ENCODE measurements around the gene CA9.
A peak's percentile ranks its signal among the peaks of the same experiment; 100 is the strongest.
"Not testable (repeated sequence)": the region's sequence is repeated elsewhere in the genome, so short reads cannot be mapped to it uniquely, and the experiment has no call there.

Gene CA9

DNA sequence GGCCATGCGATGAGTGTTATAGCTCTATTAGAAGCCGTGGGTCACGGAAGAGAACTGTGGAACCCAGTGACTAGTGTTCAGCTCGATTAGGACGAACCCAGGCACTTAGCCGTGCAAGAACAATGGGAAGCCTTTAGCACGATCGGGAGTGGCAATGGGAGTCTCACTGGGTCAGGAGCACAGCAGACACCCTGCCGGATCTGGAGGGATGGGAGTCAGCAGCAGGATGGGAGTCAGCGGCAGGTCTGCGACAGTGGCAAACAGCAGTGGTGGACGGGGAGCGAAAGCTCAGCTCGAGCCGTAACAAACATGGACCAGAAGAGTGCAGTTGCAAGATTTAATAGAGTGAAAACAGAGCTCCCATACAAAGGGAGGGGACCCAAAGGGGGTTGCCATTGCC, 33.3 kb upstream of the CA9 start:
- not testable (repeated sequence) for H3K9ac ChIP-seq (ENCODE audit: low read depth, low read length); H3K27ac ChIP-seq (ENCODE audit: low read depth, low read length); H3K27me3 ChIP-seq (ENCODE audit: insufficient read depth, low read length); H3K36me3 ChIP-seq (ENCODE audit: insufficient read depth, low read length); H3K4me3 ChIP-seq (ENCODE audit: low read length); H3K4me1 ChIP-seq (ENCODE audit: insufficient read depth, low read length); H3K9me3 ChIP-seq (ENCODE audit: insufficient read depth, low read depth, low read length)
- WGBS: 93% methylated on average over 15 of the region's 15 CpGs

- H3K9me3 ChIP-seq (ENCODE audit: insufficient read depth, low read depth, low read length); H3K4me1 ChIP-seq (ENCODE audit: insufficient read depth, low read length); H3K27me3 ChIP-seq (ENCODE audit: insufficient read depth, low read length); H3K27ac ChIP-seq (ENCODE audit: low read depth, low read length); H3K9ac ChIP-seq (ENCODE audit: low read depth, low read length); H3K4me3 ChIP-seq (ENCODE audit: low read length); H3K36me3 ChIP-seq (ENCODE audit: insufficient read depth, low read length): not testable (repeated sequence)
- 93% methylated on average over 3 of the region's 3 CpGs for WGBS
These were observed 32.2 kb upstream of the CA9 start for GRCh38 chr9:35641478-35641877.

DNA sequence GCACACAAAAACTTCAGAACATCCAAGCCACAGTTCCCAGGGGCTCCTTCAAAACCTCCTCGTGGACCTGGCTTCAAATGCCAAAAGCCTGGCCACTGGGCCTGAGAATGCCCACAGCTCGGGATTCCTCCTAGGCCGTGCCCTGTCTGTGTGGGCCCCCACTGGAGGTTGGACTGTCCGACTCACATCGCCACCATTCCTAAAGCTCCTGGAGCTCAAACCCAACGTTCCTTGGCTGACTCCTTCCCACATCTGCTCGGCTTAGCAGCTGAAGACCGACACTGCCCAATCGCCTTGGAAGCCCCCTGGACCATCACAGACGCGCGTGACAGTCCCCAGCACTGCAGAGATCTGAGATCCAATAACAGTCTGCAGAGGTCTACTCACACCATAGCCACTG, 30.7 kb upstream of the CA9 start:
- H3K27ac ChIP-seq (ENCODE audit: low read depth, low read length): no peak overlapping the region
- H3K9ac ChIP-seq (ENCODE audit: low read depth, low read length): no peak overlapping the region
- H3K9me3 ChIP-seq (ENCODE audit: insufficient read depth, low read depth, low read length): no peaks in the 10 kb centered on the region
- H3K4me3 ChIP-seq (ENCODE audit: low read length): no peak overlapping the region
- peaks cover 3% of the 10 kb centered on the region; the same call in 1 of the 2 replicates for H3K4me1 ChIP-seq (ENCODE audit: insufficient read depth, low read length)
- 94% methylated on average over 12 of the region's 12 CpGs for WGBS
- H3K36me3 ChIP-seq (ENCODE audit: insufficient read depth, low read length): no peaks in the 10 kb centered on the region
- H3K27me3 ChIP-seq (ENCODE audit: insufficient read depth, low read length): 0 out of 2 replicates have a peak, but pooled peaks cover 3% of the 10 kb centered on the region

DNA sequence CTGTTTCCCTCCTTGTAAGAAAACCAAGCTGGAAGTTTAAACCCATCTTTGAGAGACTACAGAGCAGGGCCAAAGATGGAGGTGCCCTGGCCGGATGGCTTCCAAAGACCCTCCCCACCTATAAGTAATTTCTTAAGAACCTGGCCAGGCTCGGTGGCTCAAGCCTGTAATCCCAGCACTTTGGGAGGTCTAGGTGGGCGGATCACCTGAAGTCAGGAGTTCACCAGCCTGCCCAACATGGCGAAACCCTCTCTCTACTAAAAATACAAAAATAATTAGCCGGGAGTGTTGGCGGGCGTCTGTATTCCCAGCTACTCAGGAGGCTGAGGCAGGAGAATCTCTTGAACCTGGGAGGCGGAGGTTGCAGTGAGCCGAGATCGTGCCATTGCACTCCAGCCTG, 28.0 kb upstream of the CA9 start:
- Histone ChIP-seq H3K4me1 (ENCODE audit: insufficient read depth, low read length) (peaks cover 10% of the 10 kb centered on the region), H3K9ac (ENCODE audit: low read depth, low read length) (0 out of 2 replicates have a peak overlapping the region, but pooled peaks have one; percentile 51), H3K4me3 (ENCODE audit: low read length) (peak overlapping the region; percentile 82)
- not testable (repeated sequence) for H3K9me3 ChIP-seq (ENCODE audit: insufficient read depth, low read depth, low read length); H3K27ac ChIP-seq (ENCODE audit: low read depth, low read length); H3K27me3 ChIP-seq (ENCODE audit: insufficient read depth, low read length); H3K36me3 ChIP-seq (ENCODE audit: insufficient read depth, low read length)
- WGBS: 33% methylated on average over 10 of the region's 10 CpGs

GRCh38 chr9:35646153-35646532, 27.6 kb upstream of the CA9 start:
- Histone ChIP-seq H3K4me3 (ENCODE audit: low read length) (peak overlapping the region; percentile 82), H3K27me3 (ENCODE audit: insufficient read depth, low read length) (0 out of 2 replicates have a peak, but pooled peaks cover 3% of the 10 kb centered on the region), H3K4me1 (ENCODE audit: insufficient read depth, low read length) (peaks cover 14% of the 10 kb centered on the region), H3K9me3 (ENCODE audit: insufficient read depth, low read depth, low read length) (no peaks in the 10 kb centered on the region), H3K36me3 (ENCODE audit: insufficient read depth, low read length) (no peaks in the 10 kb centered on the region), H3K27ac (ENCODE audit: low read depth, low read length) (no peak overlapping the region), H3K9ac (ENCODE audit: low read depth, low read length) (peak overlapping the region; percentile 51)
- under 1% methylated on average over 11 of the region's 11 CpGs for WGBS

GRCh38 chr9:35646533-35647265, 27.0 kb upstream of the CA9 start:
- H3K4me1 ChIP-seq (ENCODE audit: insufficient read depth, low read length): peaks cover 16% of the 10 kb centered on the region
- H3K9me3 ChIP-seq (ENCODE audit: insufficient read depth, low read depth, low read length): no peaks in the 10 kb centered on the region
- WGBS: under 1% methylated on average over 58 of the region's 58 CpGs
- H3K4me3 ChIP-seq (ENCODE audit: low read length): peak overlapping the region; percentile 82
- H3K27ac ChIP-seq (ENCODE audit: low read depth, low read length): no peak overlapping the region
- 0 out of 2 replicates have a peak, but pooled peaks cover 3% of the 10 kb centered on the region for H3K27me3 ChIP-seq (ENCODE audit: insufficient read depth, low read length)
- peak overlapping the region; percentile 58 for H3K9ac ChIP-seq (ENCODE audit: low read depth, low read length)
- no peaks in the 10 kb centered on the region for H3K36me3 ChIP-seq (ENCODE audit: insufficient read depth, low read length)

DNA sequence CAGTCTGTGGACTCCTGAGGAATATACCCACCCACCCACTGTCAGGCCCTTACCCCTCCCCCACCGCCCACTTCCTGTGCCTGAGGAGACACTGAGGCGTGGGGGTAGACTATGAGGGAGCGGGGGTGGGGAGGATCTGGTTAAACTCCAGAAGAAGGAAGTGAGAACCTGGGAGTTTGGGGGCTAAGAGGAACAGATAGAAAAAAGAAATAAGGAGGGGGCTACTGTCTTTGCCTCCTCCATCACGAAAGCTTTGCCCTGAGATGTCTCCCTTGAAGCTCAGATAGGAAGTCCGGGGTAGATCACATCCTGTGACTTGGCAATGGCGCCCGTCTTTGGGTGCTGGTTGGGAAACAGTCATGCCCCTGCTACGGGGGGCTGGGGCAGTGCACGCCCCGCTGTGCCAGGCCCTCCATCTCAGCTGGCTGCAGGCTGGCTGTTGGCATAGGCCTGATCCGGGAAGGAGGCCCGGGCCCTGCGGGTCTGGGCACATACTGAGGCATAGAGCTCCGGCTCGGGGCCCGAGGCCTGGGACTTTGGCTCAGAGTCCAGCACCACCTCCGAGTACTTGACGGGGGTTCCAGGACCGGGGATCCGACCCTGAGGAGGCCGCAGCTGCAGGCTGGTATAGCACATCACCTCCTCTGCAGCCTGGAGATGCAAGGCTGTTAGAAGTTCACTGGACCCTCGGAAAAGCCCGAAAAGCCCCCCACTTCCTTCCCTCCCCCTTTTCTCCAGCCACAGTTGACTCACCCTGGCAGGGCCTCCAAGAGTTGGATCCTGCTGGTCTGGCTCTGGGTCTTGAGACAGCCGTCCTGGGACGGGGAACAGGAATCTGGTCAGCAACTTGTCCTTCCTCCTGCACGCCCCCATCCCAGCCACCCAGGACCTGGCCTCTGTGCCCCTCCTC, 24.0 kb upstream of the CA9 start:
- 89% methylated on average over 25 of the region's 26 CpGs for WGBS
- no peak overlapping the region for H3K27ac ChIP-seq (ENCODE audit: low read depth, low read length)
- no peak overlapping the region for H3K4me3 ChIP-seq (ENCODE audit: low read length)
- 0 out of 2 replicates have a peak, but pooled peaks cover 3% of the 10 kb centered on the region for H3K27me3 ChIP-seq (ENCODE audit: insufficient read depth, low read length)
- H3K9ac ChIP-seq (ENCODE audit: low read depth, low read length): no peak overlapping the region
- H3K9me3 ChIP-seq (ENCODE audit: insufficient read depth, low read depth, low read length): no peaks in the 10 kb centered on the region
- no peaks in the 10 kb centered on the region for H3K36me3 ChIP-seq (ENCODE audit: insufficient read depth, low read length)
- H3K4me1 ChIP-seq (ENCODE audit: insufficient read depth, low read length): peaks cover 16% of the 10 kb centered on the region

GRCh38 chr9:35650341-35651158, 23.2 kb upstream of the CA9 start, which contains the start of gene SIT1:
SIT1 (minus strand) TSS chr9:35650931; CDS start chr9:35650853, 78 bp downstream.
- H3K4me1 ChIP-seq (ENCODE audit: insufficient read depth, low read length): peaks cover 15% of the 10 kb centered on the region
- H3K27ac ChIP-seq (ENCODE audit: low read depth, low read length): no peak within 1 kb of the TSS
- no peaks in the 10 kb centered on the region for H3K36me3 ChIP-seq (ENCODE audit: insufficient read depth, low read length)
- no peaks in the 10 kb centered on the region for H3K9me3 ChIP-seq (ENCODE audit: insufficient read depth, low read depth, low read length)
- H3K4me3 ChIP-seq (ENCODE audit: low read length): peak within 1 kb of the TSS; percentile 27; the same call in 1 of the 2 replicates
- H3K27me3 ChIP-seq (ENCODE audit: insufficient read depth, low read length): 0 out of 2 replicates have a peak, but pooled peaks cover 3% of the 10 kb centered on the region
- 66% methylated on average over 22 of the region's 22 CpGs for WGBS
- no peak within 1 kb of the TSS for H3K9ac ChIP-seq (ENCODE audit: low read depth, low read length)

DNA sequence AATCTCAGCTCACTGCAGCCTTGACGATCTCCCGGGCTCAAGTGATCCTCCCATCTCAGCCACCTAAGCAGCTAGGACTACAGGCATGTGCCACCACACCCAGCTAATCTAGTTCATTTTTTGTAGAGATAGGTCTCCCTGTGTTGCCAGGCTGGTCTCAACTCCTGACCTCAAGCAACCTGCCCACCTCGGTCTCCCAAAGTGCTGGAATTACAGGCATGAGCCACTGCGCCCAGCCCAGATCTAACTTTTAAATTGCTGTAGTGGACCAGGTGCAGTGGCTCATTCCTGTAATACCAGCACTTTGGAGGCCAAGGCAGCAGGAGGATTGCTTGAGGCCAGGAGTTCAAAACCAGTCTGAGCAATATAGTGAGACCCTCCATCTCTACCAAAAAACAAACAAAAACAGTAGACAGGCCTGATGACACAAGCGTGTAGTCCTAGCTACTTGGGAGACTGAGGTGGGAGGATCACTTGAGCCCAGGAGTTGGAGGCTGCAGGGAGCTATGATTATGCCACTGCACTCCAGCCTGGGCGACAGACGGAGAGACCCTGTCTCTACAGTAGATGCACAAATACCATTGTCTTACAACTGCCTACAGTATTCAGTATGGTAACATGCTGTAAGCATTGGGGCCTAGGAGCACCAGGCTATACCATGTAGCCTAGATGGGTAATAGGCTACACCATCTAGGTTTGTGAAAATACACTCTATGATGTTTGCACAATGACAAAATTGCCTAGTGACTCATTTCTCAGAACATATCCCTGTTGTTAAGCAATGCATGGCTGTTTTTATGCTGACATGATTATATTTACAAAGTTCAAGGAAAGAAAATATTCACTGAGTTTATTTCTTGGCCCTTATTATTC, 21.5 kb upstream of the CA9 start:
- Histone ChIP-seq H3K9ac (ENCODE audit: low read depth, low read length) (no peak overlapping the region), H3K27me3 (ENCODE audit: insufficient read depth, low read length) (0 out of 2 replicates have a peak, but pooled peaks cover 7% of the 10 kb centered on the region), H3K36me3 (ENCODE audit: insufficient read depth, low read length) (no peaks in the 10 kb centered on the region), H3K27ac (ENCODE audit: low read depth, low read length) (no peak overlapping the region), H3K4me1 (ENCODE audit: insufficient read depth, low read length) (peaks cover 13% of the 10 kb centered on the region), H3K9me3 (ENCODE audit: insufficient read depth, low read depth, low read length) (no peaks in the 10 kb centered on the region), H3K4me3 (ENCODE audit: low read length) (no peak overlapping the region)
- WGBS: 90% methylated on average over 7 of the region's 7 CpGs

DNA sequence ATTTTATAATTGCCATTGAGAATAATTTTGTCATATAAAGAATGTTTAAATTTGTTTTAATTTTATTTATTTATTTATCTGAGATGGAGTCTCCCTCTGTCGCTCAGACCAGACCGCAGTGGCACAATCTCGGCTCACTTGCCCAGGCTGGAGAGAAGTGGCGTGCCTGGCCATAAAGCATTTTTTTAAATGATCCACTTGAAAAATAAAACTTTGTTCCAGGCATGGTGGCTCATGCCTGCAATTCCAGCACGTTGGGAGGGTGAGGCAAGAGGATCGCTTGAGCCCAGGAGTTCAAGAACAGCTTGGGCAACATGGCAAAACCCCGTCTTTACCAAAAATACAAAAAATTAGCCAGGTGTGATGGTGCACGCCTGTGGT, 20.9 kb upstream of the CA9 start:
- WGBS: 95% methylated on average over 8 of the region's 8 CpGs
- H3K36me3 ChIP-seq (ENCODE audit: insufficient read depth, low read length): no peaks in the 10 kb centered on the region
- H3K4me3 ChIP-seq (ENCODE audit: low read length): no peak overlapping the region
- H3K27me3 ChIP-seq (ENCODE audit: insufficient read depth, low read length): 0 out of 2 replicates have a peak, but pooled peaks cover 5% of the 10 kb centered on the region
- no peaks in the 10 kb centered on the region for H3K9me3 ChIP-seq (ENCODE audit: insufficient read depth, low read depth, low read length)
- no peak overlapping the region for H3K27ac ChIP-seq (ENCODE audit: low read depth, low read length)
- no peak overlapping the region for H3K9ac ChIP-seq (ENCODE audit: low read depth, low read length)
- peaks cover 13% of the 10 kb centered on the region for H3K4me1 ChIP-seq (ENCODE audit: insufficient read depth, low read length)
